ENCODE data around the gene C11orf97. TPM values are rescaled to one million over a fixed set of nuclear protein-coding genes. Genes with fewer than 3 reads are reported as not detected.
A peak's percentile ranks its signal among the peaks of the same experiment; 100 is the strongest.

C11orf97 gene
- total and polyA plus RNA-seq, 2 donors (not counting 3 experiments of a cell fraction or from before 2014, with no cell fraction given): not detected

GRCh38 chr11:94544646-94545263 lies 32.5 kb downstream of the C11orf97 start:
- H3K4me1 ChIP-seq (ENCODE audit: control insufficient read depth, extremely low read depth, insufficient read depth, low read length): peaks cover 12% of the 10 kb centered on the region
- H3K9me1 ChIP-seq (replicated peaks; ENCODE audit: control insufficient read depth, extremely low read depth, insufficient read depth, low read length): no peaks in the 10 kb centered on the region
- H2AFZ ChIP-seq (ENCODE audit: low read depth, low read length): peak overlapping the region; percentile 65
- H4K20me1 ChIP-seq (replicated peaks; ENCODE audit: control insufficient read depth, extremely low read depth, insufficient read depth, low read length): no peaks in the 10 kb centered on the region
- peaks cover 9% of the 10 kb centered on the region for H3K79me2 ChIP-seq (ENCODE audit: control insufficient read depth, insufficient read depth, low read length)
- dilution Hi-C loops (cut with MboI; ENCODE audit: extremely low pct_ligation_motif_present, low sequenced_read_pairs) (no loop called here), intact Hi-C loops (cut with micrococcal nuclease) (loop anchor here (1.0 to 10.0 kb wide), 6 partner anchors 59 to 523 kb away; partner anchors contain the start of genes AMOTL1, CWC15 and KDM4D)
- peak overlapping the region; percentile 78 for H3K9ac ChIP-seq (replicated peaks; ENCODE audit: extremely low read depth, insufficient read depth, low read length)
- peak overlapping the region; percentile 55 for H3K27ac ChIP-seq (ENCODE audit: insufficient read depth, low read depth, low read length)
- FAIRE-seq (no peak), DNase-seq (ENCODE audit: low read depth, low spot score) (no peak)
- H3K27me3 ChIP-seq (ENCODE audit: control insufficient read depth in 2 of 2, insufficient read depth in 2 of 2, low read length in 2 of 2): peaks cover 4 to 6% of the 10 kb centered on the region in 2 experiments
- H3K4me3 ChIP-seq (replicated peaks in 1 of 3; ENCODE audit: insufficient read depth in 1 of 3, low read depth in 1 of 3, low read length in 3 of 3): peak overlapping the region; percentile 11 to 57 (median 41)
- no TSS peak for BruUV-seq (replicated peaks)
- no peaks in the 10 kb centered on the region for H3K36me3 ChIP-seq (ENCODE audit: control insufficient read depth in 2 of 2, extremely low read depth in 1 of 2, insufficient read depth in 2 of 2, low read length in 2 of 2)
- POLR2A ChIA-PET: no interaction called here
- peak overlapping the region; percentile 45 for H3K4me2 ChIP-seq (ENCODE audit: insufficient read depth, low read length)
- no peaks in the 10 kb centered on the region for H3K9me3 ChIP-seq (replicated peaks; ENCODE audit: control insufficient read depth, insufficient read depth, low read length)
- CTCF ChIA-PET: interaction anchor here (1.3 kb wide), 2 partner anchors 23 to 58 kb away, joined by 3 to 4 read pairs; no protein-coding TSS in a partner anchor
- TF ChIP-seq POLR2AphosphoS5 (IDR thresholded peaks at IDR 0.05; ENCODE audit: insufficient read depth, low read depth, low read length) (no peak), EZH2 (IDR thresholded peaks at IDR 0.05; ENCODE audit: borderline replicate concordance, low read depth, low read length, severe bottlenecking) (no peak), POLR2A (IDR thresholded peaks at IDR 0.05; ENCODE audit: low read depth, low read length) (no peak), MAX (IDR thresholded peaks at IDR 0.05; ENCODE audit: insufficient read depth, insufficient read length) (no peak), GATA2 (IDR thresholded peaks at IDR 0.05; ENCODE audit: insufficient read depth, insufficient read length, low read depth, low read length) (no peak), JUN (IDR thresholded peaks at IDR 0.05; ENCODE audit: borderline replicate concordance, insufficient read depth, insufficient read length, low read depth) (no peak), CTCF (IDR thresholded peaks at IDR 0.05; ENCODE audit: extremely low read depth in 1 of 2, insufficient read depth in 1 of 2, low read depth in 1 of 2, low read length in 2 of 2) (no peak), FOS (IDR thresholded peaks at IDR 0.05; ENCODE audit: borderline replicate concordance, insufficient read depth, low read length) (no peak), MYC (IDR thresholded peaks at IDR 0.05; ENCODE audit: low read depth, low read length) (no peak)
